ENCODE results near the gene CIAO2B.
A peak's percentile ranks its signal among the peaks of the same experiment; 100 is the strongest.
"Not testable (repeated sequence)": the region's sequence is repeated elsewhere in the genome, so short reads cannot be mapped to it uniquely, and the experiment has no call there.

Gene CIAO2B

GRCh38 chr16:66934138-66934838, at the start of gene CIAO2B:
TSS of gene CIAO2B (minus strand) at chr16:66934402. CDS start at chr16:66934364, 38 bp downstream.
- H3K27me3 ChIP-seq (ENCODE audit: low read depth, low read length) = no peaks in the 10 kb centered on the region
- H3K36me3 ChIP-seq (ENCODE audit: control insufficient read depth in 1 of 2, insufficient read depth in 2 of 2, low read length in 2 of 2) = peaks cover 9 to 26% of the 10 kb centered on the region in 2 donors
- peaks cover 8 to 38% of the 10 kb centered on the region in 2 donors for H3K4me1 ChIP-seq (ENCODE audit: control insufficient read depth in 1 of 2, insufficient read depth in 2 of 2, low read length in 2 of 2)
- H3K4me3 ChIP-seq (ENCODE audit: low read depth in 1 of 2, low read length in 2 of 2) = peak within 1 kb of the TSS; percentile 90 to 95
- H3K9me3 ChIP-seq (ENCODE audit: control insufficient read depth in 1 of 2, low read length in 2 of 2) = no peaks in the 10 kb centered on the region
- H3K27ac ChIP-seq (ENCODE audit: low read length) = peak within 1 kb of the TSS; percentile 85

- no peak overlapping the region for H3K27ac ChIP-seq (ENCODE audit: low read length)
- no peaks in the 10 kb centered on the region for H3K4me1 ChIP-seq (ENCODE audit: control insufficient read depth in 1 of 2, insufficient read depth in 2 of 2, low read length in 2 of 2)
- H3K27me3 ChIP-seq (ENCODE audit: low read depth, low read length) = no peaks in the 10 kb centered on the region
- H3K36me3 ChIP-seq (ENCODE audit: control insufficient read depth in 1 of 2, insufficient read depth in 2 of 2, low read length in 2 of 2) = no peaks in the 10 kb centered on the region
- H3K4me3 ChIP-seq (ENCODE audit: low read depth in 1 of 2, low read length in 2 of 2) = no peak overlapping the region
- H3K9me3 ChIP-seq (ENCODE audit: control insufficient read depth in 1 of 2, low read length in 2 of 2) = no peaks in the 10 kb centered on the region
Observed at GRCh38 chr16:66983033-66983432, 48.8 kb upstream of the CIAO2B start.

- H3K27me3 ChIP-seq (ENCODE audit: low read depth, low read length) = no peaks in the 10 kb centered on the region
- no peak overlapping the region for H3K4me3 ChIP-seq (ENCODE audit: low read depth in 1 of 2, low read length in 2 of 2)
- no peak overlapping the region for H3K27ac ChIP-seq (ENCODE audit: low read length)
- H3K4me1 ChIP-seq (ENCODE audit: control insufficient read depth in 1 of 2, insufficient read depth in 2 of 2, low read length in 2 of 2) = no peaks in the 10 kb centered on the region
- H3K9me3 ChIP-seq (ENCODE audit: control insufficient read depth in 1 of 2, low read length in 2 of 2) = no peaks in the 10 kb centered on the region
- no peaks in the 10 kb centered on the region for H3K36me3 ChIP-seq (ENCODE audit: control insufficient read depth in 1 of 2, insufficient read depth in 2 of 2, low read length in 2 of 2)
Observed at GRCh38 chr16:66979011-66979717, 45.0 kb upstream of the CIAO2B start.

- no peaks in the 10 kb centered on the region for H3K9me3 ChIP-seq (ENCODE audit: control insufficient read depth in 1 of 2, low read length in 2 of 2)
- no peak overlapping the region for H3K27ac ChIP-seq (ENCODE audit: low read length)
- H3K36me3 ChIP-seq (ENCODE audit: control insufficient read depth in 1 of 2, insufficient read depth in 2 of 2, low read length in 2 of 2) = no peaks in the 10 kb centered on the region
- H3K4me3 ChIP-seq (ENCODE audit: low read depth in 1 of 2, low read length in 2 of 2) = no peak overlapping the region
- no peaks in the 10 kb centered on the region for H3K27me3 ChIP-seq (ENCODE audit: low read depth, low read length)
- H3K4me1 ChIP-seq (ENCODE audit: control insufficient read depth in 1 of 2, insufficient read depth in 2 of 2, low read length in 2 of 2) = no peaks in the 10 kb centered on the region
Observed at GRCh38 chr16:66977341-66978113, 43.3 kb upstream of the CIAO2B start.

- H3K27me3 ChIP-seq (ENCODE audit: low read depth, low read length) = no peaks in the 10 kb centered on the region
- H3K27ac ChIP-seq (ENCODE audit: low read length) = no peak overlapping the region
- no peaks in the 10 kb centered on the region for H3K9me3 ChIP-seq (ENCODE audit: control insufficient read depth in 1 of 2, low read length in 2 of 2)
- no peaks in the 10 kb centered on the region for H3K36me3 ChIP-seq (ENCODE audit: control insufficient read depth in 1 of 2, insufficient read depth in 2 of 2, low read length in 2 of 2)
- H3K4me1 ChIP-seq (ENCODE audit: control insufficient read depth in 1 of 2, insufficient read depth in 2 of 2, low read length in 2 of 2) = no peaks in the 10 kb centered on the region
- H3K4me3 ChIP-seq (ENCODE audit: low read depth in 1 of 2, low read length in 2 of 2) = no peak overlapping the region
Observed at GRCh38 chr16:66976746-66977145, 42.5 kb upstream of the CIAO2B start.

- H3K9me3 ChIP-seq (ENCODE audit: control insufficient read depth in 1 of 2, low read length in 2 of 2) = no peaks in the 10 kb centered on the region
- no peak overlapping the region for H3K4me3 ChIP-seq (ENCODE audit: low read depth in 1 of 2, low read length in 2 of 2)
- H3K4me1 ChIP-seq (ENCODE audit: control insufficient read depth in 1 of 2, insufficient read depth in 2 of 2, low read length in 2 of 2) = no peaks in the 10 kb centered on the region
- no peaks in the 10 kb centered on the region for H3K27me3 ChIP-seq (ENCODE audit: low read depth, low read length)
- no peaks in the 10 kb centered on the region for H3K36me3 ChIP-seq (ENCODE audit: control insufficient read depth in 1 of 2, insufficient read depth in 2 of 2, low read length in 2 of 2)
- no peak overlapping the region for H3K27ac ChIP-seq (ENCODE audit: low read length)
Observed at GRCh38 chr16:66975302-66975893, 41.2 kb upstream of the CIAO2B start.

- H3K4me1 ChIP-seq (ENCODE audit: control insufficient read depth in 1 of 2, insufficient read depth in 2 of 2, low read length in 2 of 2); H3K9me3 ChIP-seq (ENCODE audit: control insufficient read depth in 1 of 2, low read length in 2 of 2); H3K27me3 ChIP-seq (ENCODE audit: low read depth, low read length); H3K27ac ChIP-seq (ENCODE audit: low read length); H3K4me3 ChIP-seq (ENCODE audit: low read depth in 1 of 2, low read length in 2 of 2); H3K36me3 ChIP-seq (ENCODE audit: control insufficient read depth in 1 of 2, insufficient read depth in 2 of 2, low read length in 2 of 2): not testable (repeated sequence)
Observed at GRCh38 chr16:66974932-66975246, 40.7 kb upstream of the CIAO2B start.

GRCh38 chr16:66974156-66974931, 40.1 kb upstream of the CIAO2B start:
- H3K9me3 ChIP-seq (ENCODE audit: control insufficient read depth in 1 of 2, low read length in 2 of 2); H3K27me3 ChIP-seq (ENCODE audit: low read depth, low read length); H3K4me3 ChIP-seq (ENCODE audit: low read depth in 1 of 2, low read length in 2 of 2); H3K4me1 ChIP-seq (ENCODE audit: control insufficient read depth in 1 of 2, insufficient read depth in 2 of 2, low read length in 2 of 2); H3K27ac ChIP-seq (ENCODE audit: low read length); H3K36me3 ChIP-seq (ENCODE audit: control insufficient read depth in 1 of 2, insufficient read depth in 2 of 2, low read length in 2 of 2): not testable (repeated sequence)

GRCh38 chr16:66973716-66974115, 39.5 kb upstream of the CIAO2B start:
- H3K27me3 ChIP-seq (ENCODE audit: low read depth, low read length) = no peaks in the 10 kb centered on the region
- H3K27ac ChIP-seq (ENCODE audit: low read length) = no peak overlapping the region
- no peaks in the 10 kb centered on the region for H3K4me1 ChIP-seq (ENCODE audit: control insufficient read depth in 1 of 2, insufficient read depth in 2 of 2, low read length in 2 of 2)
- no peaks in the 10 kb centered on the region for H3K9me3 ChIP-seq (ENCODE audit: control insufficient read depth in 1 of 2, low read length in 2 of 2)
- no peaks in the 10 kb centered on the region for H3K36me3 ChIP-seq (ENCODE audit: control insufficient read depth in 1 of 2, insufficient read depth in 2 of 2, low read length in 2 of 2)
- H3K4me3 ChIP-seq (ENCODE audit: low read depth in 1 of 2, low read length in 2 of 2) = no peak overlapping the region

- Histone ChIP-seq H3K27ac (ENCODE audit: low read length) (no peak overlapping the region), H3K9me3 (ENCODE audit: control insufficient read depth in 1 of 2, low read length in 2 of 2) (no peaks in the 10 kb centered on the region), H3K36me3 (ENCODE audit: control insufficient read depth in 1 of 2, insufficient read depth in 2 of 2, low read length in 2 of 2) (no peaks in the 10 kb centered on the region), H3K27me3 (ENCODE audit: low read depth, low read length) (no peaks in the 10 kb centered on the region), H3K4me3 (ENCODE audit: low read depth in 1 of 2, low read length in 2 of 2) (no peak overlapping the region), H3K4me1 (ENCODE audit: control insufficient read depth in 1 of 2, insufficient read depth in 2 of 2, low read length in 2 of 2) (no peaks in the 10 kb centered on the region)
Observed at GRCh38 chr16:66972983-66973382, 38.8 kb upstream of the CIAO2B start.

All from muscle layer of duodenum (tissue), 2 donors.